GM12874 (cell line): Measurements from ENCODE around the gene ANTXR1.

Experiments used
- CTCF ChIP-seq: IDR thresholded peaks from 2 replicates; pipeline ENCODE4 v1.5.1; 2011; ENCODE audit warnings: low read depth, mild to moderate bottlenecking, control low read depth, low read length, moderate library complexity; ENCODE audit not compliant: insufficient read depth

Gene ANTXR1

GRCh38 chr2:69238449-69239031 is 225.6 kb downstream of the ANTXR1 start:
- TF ChIP-seq CTCF = no peak

- no peak for TF ChIP-seq CTCF
Measured at GRCh38 chr2:69241093-69241492, 228.1 kb downstream of the ANTXR1 start.

GRCh38 chr2:69241664-69242514 is 228.9 kb downstream of the ANTXR1 start:
- TF ChIP-seq CTCF = no peak

DNA sequence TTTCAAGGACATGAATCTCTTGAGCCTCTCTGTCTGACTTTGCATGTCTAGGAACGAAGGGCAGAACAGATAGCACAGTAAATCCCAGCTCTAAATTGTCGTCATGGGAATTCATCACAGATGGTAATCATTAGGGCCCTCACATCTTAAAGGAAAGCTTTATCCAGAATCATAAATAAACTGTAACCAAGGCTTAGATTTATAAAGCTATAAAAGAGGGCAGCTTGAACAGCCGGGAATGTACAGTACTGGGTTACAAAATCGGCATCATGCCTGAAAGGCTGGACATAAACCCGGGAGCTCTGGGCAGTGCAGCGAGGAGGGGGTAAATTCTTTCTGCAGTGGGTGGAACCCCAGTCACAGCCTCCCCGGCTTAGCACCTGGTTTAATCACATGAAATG is 229.7 kb downstream of the ANTXR1 start:
- no peak for TF ChIP-seq CTCF

- TF ChIP-seq CTCF = no peak
Measured at GRCh38 chr2:69243652-69244051, 230.7 kb downstream of the ANTXR1 start.

- TF ChIP-seq CTCF = no peak
Measured at GRCh38 chr2:69244882-69245281, 231.9 kb downstream of the ANTXR1 start.

DNA sequence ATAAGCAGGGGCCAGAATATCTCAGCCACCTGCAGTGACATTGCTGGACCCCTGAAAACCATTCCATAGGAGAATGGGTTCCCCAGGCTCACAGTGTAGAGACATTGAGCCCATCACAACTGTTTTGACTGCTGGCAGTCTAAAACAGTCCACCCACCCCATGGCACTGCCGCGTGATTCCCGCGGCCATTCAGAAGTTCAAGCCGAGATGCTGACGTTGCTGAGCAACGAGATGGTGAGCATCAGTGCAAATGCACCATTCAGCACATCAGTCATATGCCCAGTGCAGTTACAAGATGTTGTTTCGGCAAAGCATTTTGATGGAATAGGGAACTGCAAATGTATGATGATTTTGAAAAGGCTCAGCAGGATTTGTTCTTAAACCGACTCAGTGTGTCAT is 234.6 kb downstream of the ANTXR1 start:
- no peak for TF ChIP-seq CTCF
